Uterus (tissue), 4 donors: ENCODE measurements around the gene GPR32. TPM values are rescaled to one million over a fixed set of nuclear protein-coding genes. Genes with fewer than 3 reads are reported as not detected.
A peak's percentile ranks its signal among the peaks of the same experiment; 100 is the strongest.

ENCODE experiments used
- DNase-seq, 2 donors: peaks; one replicate each; pipeline ENCODE4 v3.0.0-alpha.2; 2019 to 2020
- H3K27ac ChIP-seq, 2 donors: fragments of 200-600 bp; sonication (generic); 1 replicate in 1 of 2; 2 replicates in 1 of 2; pipeline ENCODE4 v1.5.1; 2016 to 2018
- H3K27me3 ChIP-seq, 2 donors: fragments of 200-600 bp; sonication (generic); one replicate each; pipeline ENCODE4 v1.5.1; 2018 to 2019; ENCODE audit warnings: control low read depth in 1 of 2
- H3K36me3 ChIP-seq, 2 donors: fragments of 200-600 bp; sonication (generic); one replicate each; pipeline ENCODE4 v1.5.1; 2019; ENCODE audit warnings: control low read depth in 1 of 2
- H3K4me1 ChIP-seq, 2 donors: fragments of 200-600 bp; sonication (generic); one replicate each; pipeline ENCODE4 v1.5.1; 2018 to 2019; ENCODE audit warnings: control low read depth in 1 of 2
- H3K4me3 ChIP-seq, 2 donors: fragments of 200-600 bp; sonication (generic); 1 replicate in 1 of 2; 2 replicates in 1 of 2; pipeline ENCODE4 v1.5.1; 2018 to 2019; ENCODE audit warnings: mild to moderate bottlenecking in 1 of 2
- H3K9me3 ChIP-seq, 2 donors: fragments of 200-600 bp; sonication (generic); one replicate each; pipeline ENCODE4 v1.5.1; 2019; ENCODE audit warnings: control low read depth in 1 of 2
- CTCF ChIP-seq, 4 experiments: fragments of 200-600 bp in 2 of 4; fragments of 450-650 bp in 2 of 4; sonication (generic) in 2 of 4; IDR thresholded peaks; one replicate each; pipeline ENCODE4 v1.5.1; 2016 to 2019; ENCODE audit warnings: antibody characterized with exemption in 4 of 4, mild to moderate bottlenecking in 2 of 4, moderate library complexity in 1 of 4
- POLR2A ChIP-seq, 2 donors: fragments of 450-650 bp; IDR thresholded peaks; one replicate each; pipeline ENCODE4 v1.6.1; 2016; ENCODE audit warnings: antibody characterized with exemption in 2 of 2, mild to moderate bottlenecking in 1 of 2, moderate library complexity in 1 of 2
- intact Hi-C: fragments of 100-400 bp; cut with DNase I; formaldehyde crosslinking; loops from one replicate; pipeline ENCODE4 v1.15.1; 2023; ENCODE audit warnings: low total_unique reads
- small RNA-seq: library from RNA; depleted of rRNA; stranded (forward); fragments of <200 nt; gene quantifications from one replicate; pipeline ENCODE3, GENCODE V24; 2016
- total RNA-seq, 4 donors: library from RNA; depleted of rRNA in 3 of 4; stranded (reverse); fragments of >200 nt in 3 of 4; gene quantifications; one replicate each; pipeline versions ENCODE4 v1.1.0 to v1.2.4, GENCODE V29; 2014 to 2023
- donor health status: DM: yes; HTN: yes; CAD: no.

GPR32 gene
- total RNA-seq, 4 donors from 2014 or later = not detected

DNA sequence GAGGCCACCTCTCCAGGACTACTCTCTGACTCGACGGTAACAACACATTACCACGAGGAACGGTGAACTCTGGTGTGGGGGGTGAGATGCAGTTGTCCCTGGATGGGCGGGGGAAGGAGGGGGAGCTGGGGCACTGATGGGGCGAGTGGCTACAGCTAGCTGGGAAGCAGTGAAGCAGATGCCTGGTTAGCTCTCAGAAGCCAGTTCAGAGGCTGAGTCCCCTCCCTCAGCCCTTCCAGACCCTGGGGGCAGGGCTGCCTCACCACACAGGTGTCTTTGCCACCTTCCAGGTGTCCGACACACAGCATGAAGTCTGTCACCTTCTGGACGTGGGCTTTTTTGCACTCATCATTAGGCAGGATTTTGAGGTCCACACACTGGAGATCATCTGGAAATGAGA is 49.4 kb downstream of the GPR32 start:
- Histone ChIP-seq H3K4me3 (no peak overlapping the region), H3K27me3 (peaks cover 0 to 25% of the 10 kb centered on the region in 2 donors), H3K36me3 (no peaks in the 10 kb centered on the region), H3K4me1 (no peaks in the 10 kb centered on the region), H3K9me3 (no peaks in the 10 kb centered on the region), H3K27ac (no peak overlapping the region)
- no peak for TF ChIP-seq POLR2A (IDR thresholded peaks at IDR 0.05)
- no peak for TF ChIP-seq CTCF (IDR thresholded peaks at IDR 0.05)
- no peak for DNase-seq
- intact Hi-C loops = no loop called here

GRCh38 chr19:50820086-50820485 is 49.8 kb downstream of the GPR32 start:
- H3K27ac ChIP-seq = no peak overlapping the region
- DNase-seq = no peak
- no peaks in the 10 kb centered on the region for H3K9me3 ChIP-seq
- H3K4me3 ChIP-seq = no peak overlapping the region
- H3K27me3 ChIP-seq = peaks cover 0 to 25% of the 10 kb centered on the region in 2 donors
- intact Hi-C loops = no loop called here
- H3K4me1 ChIP-seq = no peaks in the 10 kb centered on the region
- no peaks in the 10 kb centered on the region for H3K36me3 ChIP-seq
- TF ChIP-seq CTCF (IDR thresholded peaks at IDR 0.05) (no peak), POLR2A (IDR thresholded peaks at IDR 0.05) (no peak)

- TF ChIP-seq POLR2A (IDR thresholded peaks at IDR 0.05) (no peak), CTCF (IDR thresholded peaks at IDR 0.05) (no peak)
- DNase-seq = no peak
- Histone ChIP-seq H3K9me3 (no peaks in the 10 kb centered on the region), H3K4me3 (no peak overlapping the region), H3K36me3 (no peaks in the 10 kb centered on the region), H3K27ac (no peak overlapping the region), H3K4me1 (no peaks in the 10 kb centered on the region), H3K27me3 (peaks cover 0 to 25% of the 10 kb centered on the region in 2 donors)
- intact Hi-C loops = no loop called here
Measured at GRCh38 chr19:50820549-50821247, 50.4 kb downstream of the GPR32 start.

DNA sequence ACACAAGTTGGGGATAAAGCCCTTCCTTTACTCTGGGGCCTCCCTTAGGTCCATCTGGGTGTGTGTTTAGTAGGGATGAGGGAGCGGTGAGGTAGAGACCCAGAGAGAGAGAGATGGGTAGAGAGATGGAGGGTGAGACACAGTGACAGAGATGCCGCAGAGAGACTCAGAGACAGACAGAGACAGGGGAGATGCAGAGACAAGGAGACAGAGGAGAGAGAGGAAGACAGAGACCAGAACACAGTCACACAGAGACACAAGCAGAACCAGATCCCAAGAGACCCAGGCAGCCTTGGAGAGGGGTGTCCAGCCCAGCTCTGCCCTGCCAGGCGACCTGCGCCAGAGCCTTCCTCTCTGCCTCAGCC is 51.0 kb downstream of the GPR32 start:
- Histone ChIP-seq H3K27me3 (peaks cover 0 to 25% of the 10 kb centered on the region in 2 donors), H3K27ac (no peak overlapping the region), H3K9me3 (no peaks in the 10 kb centered on the region), H3K36me3 (no peaks in the 10 kb centered on the region), H3K4me3 (no peak overlapping the region), H3K4me1 (no peaks in the 10 kb centered on the region)
- no peak for DNase-seq
- intact Hi-C loops = no loop called here
- TF ChIP-seq CTCF (IDR thresholded peaks at IDR 0.05) = no peak
- no peak for TF ChIP-seq POLR2A (IDR thresholded peaks at IDR 0.05)

Small RNA genes within 50 kb of the gene (small RNA-seq; reads per million reads assigned to genes)
- gene SNORD88A (49.7 reads per million, percentile 93 among the genes with 10 or more reads in this experiment), gene SNORD88B (not detected), gene SNORD88C (not detected)

Other genes starting within 250 kb of the GPR32 start
- 10 to 100 TPM in 2 of 4 donors, 1 to 10 TPM in 2; 2.4 to 38.0 (median 13.2) TPM for gene LRRC4B, start 202.0 kb upstream of the GPR32 start, total RNA-seq
- under 1 TPM in 1 of 4 donors, not detected in 3; 0.14 TPM for gene SYT3, start 130.6 kb upstream of the GPR32 start, total RNA-seq
- not detected for gene C19orf81, start 121.0 kb upstream of the GPR32 start, total RNA-seq
- 1 to 10 TPM in 2 of 4 donors, not detected in 2; 4.0 to 6.5 TPM for gene SHANK1, start 50.7 kb upstream of the GPR32 start, total RNA-seq
- 100 to 1,000 TPM in 1 of 4 donors, 10 to 100 TPM in 1, 1 to 10 TPM in 2; 1.5 to 105 (median 10.9) TPM for gene CLEC11A, start 47.1 kb upstream of the GPR32 start, total RNA-seq
- gene ACP4, start 20.0 kb downstream of the GPR32 start, total RNA-seq = not detected
- under 1 TPM in 1 of 4 donors, not detected in 3; 0.82 TPM for gene KLK1, start 53.3 kb downstream of the GPR32 start, total RNA-seq
- not detected for gene KLK15, start 63.1 kb downstream of the GPR32 start, total RNA-seq
- 1 to 10 TPM in 1 of 4 donors, not detected in 3; 1.4 TPM for gene KLK3, start 84.5 kb downstream of the GPR32 start, total RNA-seq
- gene KLK2, start 103.0 kb downstream of the GPR32 start, total RNA-seq = under 1 TPM in 1 of 4 donors, not detected in 3; 0.41 TPM
- gene KLK4, start 140.9 kb downstream of the GPR32 start, total RNA-seq = 1 to 10 TPM in 1 of 4 donors, not detected in 3; 3.4 TPM
- gene KLK5, start 182.6 kb downstream of the GPR32 start, total RNA-seq = 1 to 10 TPM in 1 of 4 donors, under 1 TPM in 1, not detected in 2; 0.69 to 1.0 TPM
- 1 to 10 TPM in 1 of 4 donors, under 1 TPM in 1, not detected in 2; 0.46 to 1.0 TPM for gene KLK6, start 199.1 kb downstream of the GPR32 start, total RNA-seq
- 1 to 10 TPM in 1 of 4 donors, under 1 TPM in 1, not detected in 2; 0.14 to 1.1 TPM for gene KLK7, start 213.5 kb downstream of the GPR32 start, total RNA-seq
- 1 to 10 TPM in 1 of 4 donors, not detected in 3; 4.8 TPM for gene KLK8, start 231.1 kb downstream of the GPR32 start, total RNA-seq
- gene KLK10, start 249.2 kb downstream of the GPR32 start, total RNA-seq = 1 to 10 TPM in 2 of 4 donors, not detected in 2; 3.8 to 4.1 TPM